K562 (cell line): ENCODE data around the gene UNC13A. TPM values are rescaled to one million over a fixed set of nuclear protein-coding genes. Genes with fewer than 3 reads are reported as not detected.

Source experiments
- ATAC-seq: fragments of 200-7000 bp; cut with Tn5 transposase; 3 replicates; pipeline ENCODE4 v1.9.1; 2020; ENCODE audit warnings: moderate library complexity
- BruUV-seq: library from RNA; stranded (reverse); fragments of 400-500 nt; replicated peaks from 2 replicates; lab custom pipeline; 2021; lab: Mats Ljungman, UMichigan
- CTCF ChIA-PET: fragments of 300-600 bp; formaldehyde crosslinking; extraction: SDS; loops from one replicate; lab custom pipeline; 2021; ENCODE audit warnings: low intra/inter-chr PET ratio; lab: Yijun Ruan, JAX
- POLR2A ChIA-PET: fragments of 300-600, 350-650 bp; sonication (Branson Sonifier 250); formaldehyde crosslinking; extraction: SDS; loops from one replicate; lab custom pipeline; 2021; ENCODE audit warnings: antibody characterized with exemption, inconsistent platforms; lab: Yijun Ruan, JAX
- DNase-seq, 4 experiments: peaks; one replicate each; pipeline versions ENCODE4 v3.0.0 to v3.0.0-alpha.2; 2011 to 2018; ENCODE audit warnings: low spot score in 3 of 4, mixed read lengths in 3 of 4; ENCODE audit errors: extremely low read depth in 1 of 4
- FAIRE-seq: peaks from 2 replicates; lab custom pipeline; 2011; peaks lifted over from hg19 to GRCh38; lab: Jason Lieb, UNC
- H2AFZ ChIP-seq: 2 replicates; pipeline ENCODE4 v1.6.0; 2011; ENCODE audit warnings: low read depth, low read length, control low read depth, inconsistent platforms
- H3K27ac ChIP-seq: fragments of 200-600 bp; 3 replicates; pipeline ENCODE4 v1.8.0; 2011; ENCODE audit warnings: low read depth, mild to moderate bottlenecking, control low read depth, inconsistent platforms, low read length, moderate library complexity, mixed read lengths; ENCODE audit errors: extremely low read depth
- H3K27me3 ChIP-seq, 2 experiments: fragments of 300-600 bp in 1 of 2; 2 replicates in 1 of 2; 3 replicates in 1 of 2; pipeline versions ENCODE4 v1.6.0 to v1.8.0; 2011; ENCODE audit warnings: inconsistent platforms in 2 of 2, low read length in 2 of 2, mild to moderate bottlenecking in 1 of 2, mixed read lengths in 1 of 2, moderate library complexity in 1 of 2; ENCODE audit not compliant: control insufficient read depth in 2 of 2, insufficient read depth in 2 of 2
- H3K36me3 ChIP-seq: fragments of 300-600 bp; 3 replicates; pipeline ENCODE4 v1.8.0; 2011; ENCODE audit warnings: mild to moderate bottlenecking, low read length, inconsistent platforms; ENCODE audit not compliant: control insufficient read depth, insufficient read depth
- H3K4me1 ChIP-seq, 2 experiments: fragments of 200-600 bp in 1 of 2; replicated peaks in 1 of 2; 2 replicates in 1 of 2; 3 replicates in 1 of 2; pipeline versions ENCODE4 v1.5.1 to v1.8.0; 2011; ENCODE audit warnings: inconsistent platforms in 2 of 2, low read length in 2 of 2, mild to moderate bottlenecking in 1 of 2, mixed read lengths in 1 of 2, moderate library complexity in 1 of 2; ENCODE audit not compliant: control insufficient read depth in 2 of 2, insufficient read depth in 2 of 2
- H3K4me2 ChIP-seq: 2 replicates; pipeline ENCODE4 v1.6.1; 2011; ENCODE audit warnings: low read length, control low read depth, inconsistent platforms, mixed read lengths; ENCODE audit not compliant: insufficient read depth
- H3K4me3 ChIP-seq: fragments of 200-600 bp; sonication (generic), shearing (Covaris generic); 2 replicates; pipeline ENCODE4 v1.5.1; 2016; ENCODE audit warnings: control low read depth, inconsistent platforms
- H3K79me2 ChIP-seq: fragments of 200-600 bp; 3 replicates; pipeline ENCODE4 v1.8.0; 2011; ENCODE audit warnings: low read length, inconsistent platforms; ENCODE audit not compliant: control insufficient read depth, insufficient read depth
- H3K9ac ChIP-seq, 2 experiments: 2 replicates each; pipeline versions ENCODE4 v1.6.0 to v1.6.1; 2011; ENCODE audit warnings: low read depth in 2 of 2, low read length in 2 of 2, control low read depth in 1 of 2, inconsistent platforms in 1 of 2, mild to moderate bottlenecking in 1 of 2, mixed read lengths in 1 of 2; ENCODE audit not compliant: insufficient read depth in 1 of 2
- H3K9me1 ChIP-seq: one replicate; pipeline ENCODE4 v1.6.0; 2011; ENCODE audit warnings: inconsistent platforms, mild to moderate bottlenecking, low read length, moderate library complexity; ENCODE audit not compliant: control insufficient read depth, insufficient read depth
- H3K9me3 ChIP-seq: replicated peaks from 2 replicates; pipeline ENCODE4 v1.5.1; 2011; ENCODE audit warnings: low read depth, low read length, inconsistent platforms; ENCODE audit not compliant: control insufficient read depth, insufficient read depth
- H4K20me1 ChIP-seq: replicated peaks from 2 replicates; pipeline ENCODE4 v1.6.1; 2011; ENCODE audit warnings: low read length, inconsistent platforms, mixed read lengths; ENCODE audit not compliant: control insufficient read depth, insufficient read depth
- EP300 ChIP-seq: IDR thresholded peaks from 2 replicates; pipeline ENCODE4 v1.6.1; 2012; ENCODE audit warnings: low read length, improper control_type of control experiment
- GATA2 ChIP-seq: sonication (generic); formaldehyde crosslinking; IDR thresholded peaks from 2 replicates; pipeline ENCODE4 v1.4.0; 2020; ENCODE audit warnings: mild to moderate bottlenecking, missing genetic modification reagents
- ZBTB33 ChIP-seq: sonication (generic); formaldehyde crosslinking; IDR thresholded peaks from 2 replicates; pipeline ENCODE4 v1.8.1; 2023; ENCODE audit warnings: mild to moderate bottlenecking, missing genetic modification reagents
- ZNF280A ChIP-seq: fragments of 450-650 bp; IDR thresholded peaks from 2 replicates; pipeline ENCODE4 v1.6.1; 2018; ENCODE audit warnings: mild to moderate bottlenecking, low read depth; ENCODE audit not compliant: partially characterized antibody
- ZNF282 ChIP-seq: sonication (generic); formaldehyde crosslinking; IDR thresholded peaks from 2 replicates; pipeline ENCODE4 v1.8.1; 2023; ENCODE audit warnings: missing genetic modification reagents
- ZNF740 ChIP-seq, 3 experiments: fragments of 200-800 bp in 1 of 3; sonication (Bioruptor generic) in 1 of 3; sonication (generic) in 1 of 3; formaldehyde crosslinking in 1 of 3; IDR thresholded peaks; 2 replicates each; pipeline versions ENCODE4 v1.6.1 to v1.8.0; 2016 to 2022; ENCODE audit warnings: mild to moderate bottlenecking in 2 of 3, missing compliant biosample characterization in 2 of 3, missing genetic modification characterization in 2 of 3, missing genetic modification reagents in 1 of 3
- whole genome bisulfite sequencing: fragments of 100-300 bp; shearing (Covaris generic); methylation state at CpG from one replicate; pipeline ENCODE4 v1.1.6; 2016; ENCODE audit warnings: low coverage, mixed read lengths; ENCODE audit not compliant: insufficient coverage; ENCODE audit errors: missing lambda C conversion rate; 5-methylcytosine and 5-hydroxymethylcytosine counted together
- in situ Hi-C: fragments of 300-500 bp; cut with MboI; formaldehyde crosslinking; loops from 4 replicates; pipeline ENCODE4 v1.15.0; 2018; ENCODE audit warnings: inconsistent platforms, mixed read lengths
- intact Hi-C: fragments of 100-400 bp; cut with micrococcal nuclease; formaldehyde crosslinking; loops from 2 replicates; pipeline ENCODE4 v1.14.2; 2022
- polyA plus RNA-seq, 8 experiments: library from polyadenylated mRNA; depleted of rRNA in 4 of 8; stranded (reverse) in 5 of 8; unstranded in 3 of 8; fragments of >200 nt; fragmentation: Nextera tagmentation in 2 of 8; fragmentation: Illumina TruSeq in 1 of 8; extraction: Ambion mirVana in 2 of 8; extraction: Trizol in 1 of 8; gene quantifications; 2 replicates each; pipeline versions ENCODE4 v1.2.1 to v1.2.3, GENCODE V29; 2011 to 2014; ENCODE audit warnings: inconsistent platforms in 1 of 8, missing spikeins in 1 of 8
- total RNA-seq, 7 experiments: library from RNA; depleted of rRNA in 6 of 7; stranded (reverse); fragments of >200 nt in 6 of 7; fragmentation: Illumina TruSeq in 2 of 7; extraction: Trizol in 2 of 7; gene quantifications; 2 replicates each; pipeline versions ENCODE4 v1.2.1 to v1.2.3, GENCODE V29; 2011 to 2021; ENCODE audit warnings: low replicate concordance in 1 of 7

The UNC13A gene
- total and polyA plus RNA-seq, 9 of the 15 experiments (the other 6 are each of a cell fraction or from before 2014, with no cell fraction given): 0.03 to 1.0 (median 0.25) TPM

- WGBS: 92% methylated on average over 15 of the region's 28 CpGs
- ChIA-PET POLR2A (interaction anchor here (0.5 to 1.8 kb wide), 6 partner anchors 10 to 590 kb away, joined by 3 to 7 read pairs (median 4); no protein-coding TSS in a partner anchor), CTCF (no interaction called here)
- FAIRE-seq (no peak), DNase-seq (no peak), ATAC-seq (no peak)
- Histone ChIP-seq H3K4me2 (no peak overlapping the region), H3K36me3 (peaks cover 61% of the 10 kb centered on the region), H3K27me3 (no peaks in the 10 kb centered on the region), H3K9me3 (no peaks in the 10 kb centered on the region), H3K79me2 (peaks cover 9% of the 10 kb centered on the region; the same call in 1 of the 3 replicates), H3K27ac (no peak overlapping the region), H3K9me1 (peaks cover 13% of the 10 kb centered on the region), H2AFZ (no peak overlapping the region), H3K9ac (peak overlapping the region in 1 of 2 experiments; percentile 82; a peak in 2 of 4 replicates), H4K20me1 (peaks cover 43% of the 10 kb centered on the region), H3K4me1 (peaks cover 13 to 56% of the 10 kb centered on the region in 2 experiments), H3K4me3 (no peak overlapping the region)
- no TSS peak for BruUV-seq
- intact Hi-C loops (no loop called here), in situ Hi-C loops (no loop called here)
- TF ChIP-seq EP300 (no peak), ZBTB33 (CRISPR knock-in tag) (no peak), ZNF740 (CRISPR knock-in tag; IDR thresholded peaks at IDR 0.05) (no peak), ZNF740 (tag; IDR thresholded peaks at IDR 0.05) (0 out of 4 replicates have a peak, but pooled peaks of 1 of the 2 experiments have one; percentile 1), ZNF280A (no peak), GATA2 (CRISPR knock-in tag) (0 out of 2 replicates have a peak, but pooled peaks have one; percentile 16), ZNF282 (peak; percentile 53; the same call in 1 of the 2 replicates)
Measured at GRCh38 chr19:17580470-17581144, 107.5 kb downstream of the UNC13A start.
